Measurements from ENCODE around the gene FGFR4.

DNA sequence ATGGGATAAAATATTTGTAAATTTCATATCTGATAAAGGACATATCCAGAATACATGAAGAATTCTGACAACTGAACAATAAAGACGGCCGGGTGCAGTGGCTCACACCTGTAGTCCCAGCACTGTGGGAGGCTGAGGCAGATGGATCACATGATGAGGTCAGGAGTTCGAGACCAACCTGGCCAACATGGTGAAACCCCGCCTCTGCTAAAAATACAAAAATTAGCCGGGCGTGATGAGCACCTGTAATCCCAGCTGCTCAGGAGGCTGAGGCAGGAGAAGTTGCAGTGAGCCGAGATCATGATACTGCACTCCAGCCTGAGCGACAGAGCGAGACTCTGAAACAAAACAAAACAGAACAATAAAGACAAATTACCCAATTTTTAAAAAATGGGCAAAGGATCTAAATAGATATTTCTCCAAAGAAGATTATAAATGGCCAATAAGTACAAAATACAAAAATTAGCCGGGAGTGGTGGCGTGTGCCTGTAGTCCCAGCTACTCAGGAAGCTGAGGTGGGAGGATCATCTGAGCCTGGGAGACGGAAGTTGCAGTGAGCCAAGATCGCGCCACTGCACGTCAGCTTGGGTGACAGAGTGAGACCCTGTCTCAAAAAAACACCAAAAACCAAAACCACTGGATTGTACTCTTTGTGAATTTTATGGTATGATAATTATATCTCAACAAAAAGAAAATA is 37.2 kb downstream of the FGFR4 start:
- TF ChIP-seq, protein P1, sequence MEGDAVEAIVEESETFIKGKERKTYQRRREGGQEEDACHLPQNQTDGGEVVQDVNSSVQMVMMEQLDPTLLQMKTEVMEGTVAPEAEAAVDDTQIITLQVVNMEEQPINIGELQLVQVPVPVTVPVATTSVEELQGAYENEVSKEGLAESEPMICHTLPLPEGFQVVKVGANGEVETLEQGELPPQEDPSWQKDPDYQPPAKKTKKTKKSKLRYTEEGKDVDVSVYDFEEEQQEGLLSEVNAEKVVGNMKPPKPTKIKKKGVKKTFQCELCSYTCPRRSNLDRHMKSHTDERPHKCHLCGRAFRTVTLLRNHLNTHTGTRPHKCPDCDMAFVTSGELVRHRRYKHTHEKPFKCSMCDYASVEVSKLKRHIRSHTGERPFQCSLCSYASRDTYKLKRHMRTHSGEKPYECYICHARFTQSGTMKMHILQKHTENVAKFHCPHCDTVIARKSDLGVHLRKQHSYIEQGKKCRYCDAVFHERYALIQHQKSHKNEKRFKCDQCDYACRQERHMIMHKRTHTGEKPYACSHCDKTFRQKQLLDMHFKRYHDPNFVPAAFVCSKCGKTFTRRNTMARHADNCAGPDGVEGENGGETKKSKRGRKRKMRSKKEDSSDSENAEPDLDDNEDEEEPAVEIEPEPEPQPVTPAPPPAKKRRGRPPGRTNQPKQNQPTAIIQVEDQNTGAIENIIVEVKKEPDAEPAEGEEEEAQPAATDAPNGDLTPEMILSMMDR (IDR thresholded peaks at IDR 0.05; ENCODE audit: low read depth, low read length) = no peak
- no peak for TF ChIP-seq EZH2phosphoT487 (IDR thresholded peaks at IDR 0.05; ENCODE audit: low read depth)
